Measurements from ENCODE around the gene OXGR1. TPM values are rescaled to one million over a fixed set of nuclear protein-coding genes. Genes with fewer than 3 reads are reported as not detected.

OXGR1 gene
- total and polyA plus RNA-seq, 8 donors = 0.18 to 2.3 (median 0.45) TPM; not detected in 2

DNA sequence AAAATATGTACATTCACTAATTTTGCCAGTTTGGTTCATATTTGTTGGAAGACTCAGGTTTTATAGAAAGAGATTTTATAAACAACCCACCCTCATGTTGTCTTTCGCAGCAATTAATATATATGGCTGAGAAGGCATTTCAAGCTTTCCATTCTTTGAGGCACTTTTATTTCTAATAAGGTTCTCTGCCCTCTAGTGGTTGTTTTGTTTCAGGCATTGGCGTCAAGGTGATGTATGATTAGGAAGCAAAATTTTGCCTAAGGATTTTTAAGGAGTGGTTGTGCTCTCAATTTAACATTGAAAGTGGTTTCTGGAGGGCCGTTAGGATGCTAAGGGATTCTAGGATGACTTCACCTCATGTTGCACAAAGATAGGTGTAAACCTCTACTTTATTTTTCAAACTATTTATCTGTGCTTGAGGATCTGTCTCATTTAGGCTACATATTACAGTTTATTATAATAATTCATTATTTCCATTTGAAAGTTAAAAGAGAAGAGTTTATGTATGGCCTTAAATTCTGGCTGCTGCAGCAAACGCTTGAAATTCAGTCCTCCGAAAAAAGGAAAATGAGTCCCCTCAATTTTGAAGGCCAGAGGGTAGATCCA, 35.9 kb downstream of the OXGR1 start:
- no peak overlapping the region for H3K27ac ChIP-seq
- DNase-seq (peak in 1 of 6 donors; percentile 24), ATAC-seq (peak in 3 of 4 donors; percentile 70 to 79 (median 76)), FAIRE-seq (peak; percentile 69)
- no peaks in the 10 kb centered on the region for H3K36me3 ChIP-seq
- H3K4me3 ChIP-seq = no peak overlapping the region
- no peaks in the 10 kb centered on the region for H3K9me3 ChIP-seq
- no peaks in the 10 kb centered on the region for H3K27me3 ChIP-seq
- WGBS, 2 donors = 32 to 41% methylated on average over 5 of the region's 5 CpGs
- no peaks in the 10 kb centered on the region for H3K4me1 ChIP-seq
- intact Hi-C loops (cut with DNase I) = loop anchor here in 1 of 3 donors (5.0 kb wide), 1 partner anchor 136 kb away; no protein-coding TSS in a partner anchor
- TF ChIP-seq, protein P1, sequence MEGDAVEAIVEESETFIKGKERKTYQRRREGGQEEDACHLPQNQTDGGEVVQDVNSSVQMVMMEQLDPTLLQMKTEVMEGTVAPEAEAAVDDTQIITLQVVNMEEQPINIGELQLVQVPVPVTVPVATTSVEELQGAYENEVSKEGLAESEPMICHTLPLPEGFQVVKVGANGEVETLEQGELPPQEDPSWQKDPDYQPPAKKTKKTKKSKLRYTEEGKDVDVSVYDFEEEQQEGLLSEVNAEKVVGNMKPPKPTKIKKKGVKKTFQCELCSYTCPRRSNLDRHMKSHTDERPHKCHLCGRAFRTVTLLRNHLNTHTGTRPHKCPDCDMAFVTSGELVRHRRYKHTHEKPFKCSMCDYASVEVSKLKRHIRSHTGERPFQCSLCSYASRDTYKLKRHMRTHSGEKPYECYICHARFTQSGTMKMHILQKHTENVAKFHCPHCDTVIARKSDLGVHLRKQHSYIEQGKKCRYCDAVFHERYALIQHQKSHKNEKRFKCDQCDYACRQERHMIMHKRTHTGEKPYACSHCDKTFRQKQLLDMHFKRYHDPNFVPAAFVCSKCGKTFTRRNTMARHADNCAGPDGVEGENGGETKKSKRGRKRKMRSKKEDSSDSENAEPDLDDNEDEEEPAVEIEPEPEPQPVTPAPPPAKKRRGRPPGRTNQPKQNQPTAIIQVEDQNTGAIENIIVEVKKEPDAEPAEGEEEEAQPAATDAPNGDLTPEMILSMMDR (IDR thresholded peaks at IDR 0.05) = peak; percentile 52 to 78 (median 62)

DNA sequence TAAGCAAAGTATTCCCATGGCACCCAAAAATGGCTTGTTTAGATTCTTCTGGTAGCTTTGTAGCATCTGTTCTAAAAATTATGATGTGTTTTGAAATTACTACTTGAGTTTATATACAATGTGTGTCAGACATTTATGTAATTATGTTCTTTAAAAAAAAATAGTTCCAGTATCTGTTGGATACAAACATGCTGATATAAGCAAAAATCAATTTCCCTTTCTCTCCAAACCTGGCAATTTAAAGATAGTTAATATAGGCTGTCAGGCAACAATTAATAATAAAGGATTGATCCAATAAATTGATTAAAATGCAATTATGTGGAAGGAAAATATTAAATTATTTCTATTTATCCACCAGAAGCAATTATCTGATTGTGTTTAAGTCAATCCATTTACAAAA, 41.7 kb downstream of the OXGR1 start:
- no peak overlapping the region for H3K27ac ChIP-seq
- FAIRE-seq = no peak
- TF ChIP-seq, protein P1 (IDR thresholded peaks at IDR 0.05) = no peak
- ATAC-seq = no peak
- no peaks in the 10 kb centered on the region for H3K4me1 ChIP-seq
- no peak for DNase-seq
- intact Hi-C loops (cut with DNase I) = no loop called here
- no peak overlapping the region for H3K4me3 ChIP-seq
- H3K27me3 ChIP-seq = no peaks in the 10 kb centered on the region
- H3K9me3 ChIP-seq = no peaks in the 10 kb centered on the region
- H3K36me3 ChIP-seq = no peaks in the 10 kb centered on the region

DNA sequence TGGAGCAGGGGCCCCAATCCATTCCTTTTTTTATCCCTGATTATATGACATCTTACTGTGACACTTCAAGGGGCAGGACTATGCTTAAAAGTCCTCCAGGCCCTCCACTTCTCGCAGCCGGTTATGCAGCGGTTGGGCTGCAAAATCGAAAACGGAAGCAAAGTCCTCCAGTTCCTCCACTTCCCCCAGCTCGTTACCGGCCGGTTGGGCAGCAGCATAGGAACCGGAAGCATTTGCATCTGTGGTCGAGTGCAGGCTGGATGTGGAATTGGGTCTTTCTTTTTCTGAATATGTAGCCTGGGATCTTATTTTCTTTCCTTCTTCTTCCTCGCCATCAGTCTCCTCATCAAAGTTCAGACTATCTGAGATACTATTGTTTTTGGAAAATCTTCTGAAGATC, 46.1 kb downstream of the OXGR1 start:
- TF ChIP-seq, protein P1 (IDR thresholded peaks at IDR 0.05) = no peak
- no peaks in the 10 kb centered on the region for H3K4me1 ChIP-seq
- H3K36me3 ChIP-seq = no peaks in the 10 kb centered on the region
- no peak overlapping the region for H3K4me3 ChIP-seq
- FAIRE-seq (no peak), ATAC-seq (no peak), DNase-seq (no peak)
- H3K9me3 ChIP-seq = no peaks in the 10 kb centered on the region
- no peak overlapping the region for H3K27ac ChIP-seq
- 89 to 97% methylated on average over 11 of the region's 11 CpGs for WGBS, 2 donors
- H3K27me3 ChIP-seq = no peaks in the 10 kb centered on the region
- intact Hi-C loops (cut with DNase I) = no loop called here

DNA sequence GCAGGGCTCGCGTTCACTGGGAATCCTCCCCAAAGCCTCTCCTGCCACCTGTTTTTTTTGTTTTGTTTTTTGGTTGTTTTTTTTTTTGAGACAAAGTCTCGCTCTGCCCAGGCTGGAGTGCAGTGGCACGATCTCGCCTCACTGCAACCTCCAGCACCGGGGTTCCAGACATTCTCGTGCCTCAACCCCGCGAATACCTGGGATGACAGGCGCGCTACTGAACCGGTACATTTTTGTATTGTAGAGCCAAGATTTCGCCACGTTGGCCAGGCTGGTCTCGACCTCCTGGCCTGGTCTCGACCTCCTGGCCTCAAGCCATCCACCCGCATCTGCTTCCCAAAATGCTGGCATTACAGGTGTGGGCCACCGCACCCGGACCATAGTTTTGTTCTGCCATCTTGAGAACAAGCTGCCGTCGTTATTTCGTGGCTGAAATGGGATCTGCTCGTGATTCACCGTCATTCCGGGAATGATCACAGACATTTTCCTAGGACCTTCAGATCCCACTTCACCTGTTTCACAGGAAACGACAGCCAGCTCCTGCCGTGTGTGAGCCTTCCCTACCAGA, 46.8 kb downstream of the OXGR1 start:
- no peak for DNase-seq
- H3K27me3 ChIP-seq = no peaks in the 10 kb centered on the region
- no peak overlapping the region for H3K27ac ChIP-seq
- TF ChIP-seq, protein P1 (IDR thresholded peaks at IDR 0.05) = no peak
- WGBS, 2 donors = 94 to 95% methylated on average over 27 of the region's 27 CpGs
- no peak for ATAC-seq
- no peaks in the 10 kb centered on the region for H3K9me3 ChIP-seq
- no peaks in the 10 kb centered on the region for H3K4me1 ChIP-seq
- intact Hi-C loops (cut with DNase I) = no loop called here
- no peaks in the 10 kb centered on the region for H3K36me3 ChIP-seq
- no peak overlapping the region for H3K4me3 ChIP-seq
- FAIRE-seq = no peak

DNA sequence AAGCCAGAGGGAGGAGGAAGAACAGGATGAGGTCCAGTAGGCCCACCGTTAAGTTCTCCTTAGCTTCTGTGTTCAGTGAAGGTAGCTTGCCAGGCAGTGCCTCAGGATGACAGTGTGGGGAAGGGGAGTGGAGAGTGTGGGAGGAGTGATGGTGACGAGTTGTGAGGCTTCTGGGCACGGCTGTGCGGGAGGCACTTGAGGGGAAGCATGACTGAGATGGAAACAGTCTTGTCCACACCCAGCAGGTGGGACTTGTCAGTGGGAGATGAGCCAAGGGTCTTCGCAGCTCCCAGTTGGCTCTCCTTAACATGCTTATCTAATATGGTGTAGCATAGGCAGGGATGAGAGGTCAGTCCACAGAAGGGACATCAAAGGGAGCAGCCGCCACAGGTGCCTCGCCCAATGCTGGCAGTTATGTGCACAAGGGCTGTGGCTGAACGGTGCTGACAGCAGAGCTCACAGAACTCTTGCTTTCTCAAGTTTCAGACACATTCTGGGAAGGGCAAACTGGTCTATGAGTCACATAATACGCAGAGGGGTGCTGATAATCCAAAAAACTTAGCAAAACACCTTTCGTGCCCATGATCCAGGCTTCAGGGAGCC, 47.5 kb downstream of the OXGR1 start:
- FAIRE-seq = no peak

More for the DNA sequence above, 47.5 kb downstream of the OXGR1 start:
- Histone ChIP-seq H3K36me3 (no peaks in the 10 kb centered on the region), H3K27me3 (no peaks in the 10 kb centered on the region), H3K9me3 (no peaks in the 10 kb centered on the region), H3K4me3 (no peak overlapping the region), H3K4me1 (no peaks in the 10 kb centered on the region), H3K27ac (no peak overlapping the region)
- intact Hi-C loops (cut with DNase I) = no loop called here
- DNase-seq (no peak), ATAC-seq (no peak)
- TF ChIP-seq, protein P1 (IDR thresholded peaks at IDR 0.05) = no peak
- WGBS, 2 donors = 85 to 89% methylated on average over 10 of the region's 10 CpGs
